ENCODE data around the gene FBXL13.
"Not testable (repeated sequence)": the region's sequence is repeated elsewhere in the genome, so short reads cannot be mapped to it uniquely, and the experiment has no call there.

FBXL13 gene

GRCh38 chr7:102823390-102824119 lies 251.0 kb downstream of the FBXL13 start:
- no peak for DNase-seq (ENCODE audit: low read depth in 2 of 3, low spot score in 2 of 3)

DNA sequence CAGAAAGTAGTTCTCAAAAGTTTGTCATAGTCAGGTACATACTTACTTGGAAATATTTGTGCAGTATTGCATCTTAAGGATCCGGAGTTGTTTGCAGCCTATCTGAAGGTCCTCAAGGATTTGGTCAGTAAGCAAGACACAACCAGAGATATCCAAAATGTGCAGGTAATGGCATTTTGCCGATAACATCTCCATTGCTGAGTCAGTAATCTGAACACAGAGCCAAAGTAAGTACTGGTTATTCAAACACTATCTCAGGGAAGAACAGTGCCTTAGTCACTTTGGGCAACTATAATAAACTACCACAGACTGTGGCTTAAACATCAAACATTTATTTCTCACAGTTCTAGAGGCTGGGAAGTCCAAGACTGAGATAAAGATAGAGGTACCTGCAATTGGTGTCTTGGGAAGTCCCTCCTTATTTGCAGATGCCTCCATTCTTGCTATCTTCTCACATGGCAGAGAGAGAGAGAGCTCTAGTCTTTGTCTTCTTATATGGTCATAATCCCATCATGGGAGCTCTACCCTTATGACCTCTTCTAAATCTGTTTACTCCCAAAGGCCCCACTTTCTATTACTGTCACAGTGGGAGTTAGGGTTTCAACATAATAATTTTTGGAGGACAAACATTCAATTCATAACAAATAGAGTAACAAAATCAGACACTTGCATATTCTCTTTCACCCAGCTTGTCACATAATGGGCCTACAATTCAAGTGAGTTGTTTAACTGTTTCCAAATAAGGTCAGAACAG lies 252.4 kb downstream of the FBXL13 start:
- no peak for DNase-seq (ENCODE audit: low read depth in 2 of 3, low spot score in 2 of 3)

DNA sequence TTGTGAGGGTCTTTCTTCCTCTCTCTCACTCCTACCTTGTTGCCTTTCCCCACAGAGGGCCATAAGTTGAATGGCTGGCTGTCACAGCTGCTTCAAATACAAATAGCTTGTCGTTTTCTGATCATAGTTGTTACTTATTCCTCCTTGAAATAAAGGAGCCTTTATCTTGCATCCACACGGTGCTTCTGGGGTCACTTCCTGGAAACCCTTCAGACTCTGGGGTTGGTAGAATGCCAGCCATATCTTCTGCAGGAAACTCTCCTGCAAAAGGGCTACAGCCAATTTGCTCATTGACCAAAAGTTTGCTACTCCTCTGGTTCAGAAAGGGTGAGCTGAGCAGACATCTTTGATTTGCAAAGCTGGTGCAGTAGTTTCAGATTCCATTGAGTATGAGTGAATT lies 255.4 kb downstream of the FBXL13 start:
- no peak for DNase-seq (ENCODE audit: low read depth in 2 of 3, low spot score in 2 of 3)

DNA sequence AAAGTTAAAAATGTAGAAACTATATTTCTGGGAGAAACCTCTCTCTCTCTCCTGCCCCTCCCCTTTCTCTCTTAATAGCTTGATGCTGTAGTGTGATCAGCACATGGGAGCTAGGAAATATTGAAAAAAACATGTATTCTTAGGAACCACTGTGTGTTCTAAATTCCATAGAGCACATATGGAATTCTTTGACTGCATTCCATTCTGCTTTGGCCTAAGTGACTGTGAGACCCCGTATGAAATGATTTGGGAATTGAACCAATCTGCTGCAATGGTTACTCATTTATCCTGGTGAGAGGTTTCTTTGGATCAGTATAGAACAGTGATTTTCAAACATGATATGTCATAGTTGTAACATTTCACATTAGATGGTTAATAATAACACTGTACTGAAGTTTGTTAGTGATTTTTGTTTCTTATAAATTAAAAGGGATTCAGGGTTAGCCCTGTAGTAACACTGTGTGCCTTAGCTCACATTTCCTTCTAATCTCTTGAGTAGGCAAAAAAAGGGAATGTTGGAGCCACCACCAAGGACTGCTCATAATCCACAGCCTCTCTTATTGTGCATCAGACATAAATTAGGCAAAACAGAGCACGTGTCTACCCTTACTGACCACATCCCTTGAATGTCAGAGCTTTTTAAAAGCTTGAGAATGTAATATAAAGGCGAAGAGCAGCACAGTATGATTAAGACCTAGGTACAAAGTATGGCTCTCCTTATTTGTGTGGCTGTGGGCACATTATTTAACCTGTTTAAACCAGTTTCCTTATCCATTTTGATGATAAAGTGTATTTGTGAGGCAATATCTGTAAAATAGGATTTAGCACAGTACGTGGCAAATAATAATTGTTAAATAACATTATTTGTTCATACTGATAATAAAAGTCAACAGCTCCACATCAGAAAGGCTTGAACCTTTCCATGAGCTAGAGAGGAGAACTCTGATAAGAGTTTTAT lies 256.7 kb downstream of the FBXL13 start:
- DNase-seq (ENCODE audit: low read depth in 2 of 3, low spot score in 2 of 3): no peak

DNA sequence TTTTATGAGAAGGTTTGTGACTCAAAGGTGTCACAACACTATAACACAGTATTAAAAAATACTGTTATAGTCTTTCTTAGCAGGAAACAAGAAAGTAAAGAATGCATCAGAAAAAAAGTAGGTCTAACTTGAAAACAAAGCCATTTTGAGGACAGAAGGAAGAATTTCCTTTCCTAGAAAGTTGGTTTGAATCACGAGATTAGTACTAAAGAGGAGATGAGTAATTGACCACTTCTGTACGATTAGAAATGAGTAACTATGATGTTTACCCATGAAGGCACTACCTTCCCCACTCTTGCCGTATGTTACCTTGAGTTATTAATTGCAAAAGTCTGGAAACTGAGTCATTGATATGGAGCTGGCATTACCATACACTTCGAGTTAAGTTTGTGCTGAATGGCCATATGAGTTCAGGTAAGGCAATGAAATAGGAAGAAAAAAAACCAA lies 260.5 kb downstream of the FBXL13 start:
- DNase-seq (ENCODE audit: low read depth in 2 of 3, low spot score in 2 of 3): no peak

- no peak for DNase-seq (ENCODE audit: low read depth in 2 of 3, low spot score in 2 of 3)
Measured at GRCh38 chr7:102813191-102814024, 261.2 kb downstream of the FBXL13 start.

GRCh38 chr7:102811942-102812678 lies 262.5 kb downstream of the FBXL13 start:
- no peak for DNase-seq (ENCODE audit: low read depth in 2 of 3, low spot score in 2 of 3)

- no peak for DNase-seq (ENCODE audit: low read depth in 2 of 3, low spot score in 2 of 3)
Measured at GRCh38 chr7:102810916-102811315, 263.7 kb downstream of the FBXL13 start.

GRCh38 chr7:102806613-102807012 lies 268.0 kb downstream of the FBXL13 start:
- DNase-seq (ENCODE audit: low read depth in 2 of 3, low spot score in 2 of 3): no peak

GRCh38 chr7:102795987-102796595 lies 278.5 kb downstream of the FBXL13 start:
- not testable (repeated sequence) for DNase-seq (ENCODE audit: low read depth in 2 of 3, low spot score in 2 of 3)

GRCh38 chr7:102794567-102794966 lies 280.0 kb downstream of the FBXL13 start:
- DNase-seq (ENCODE audit: low read depth in 2 of 3, low spot score in 2 of 3): not testable (repeated sequence)

DNA sequence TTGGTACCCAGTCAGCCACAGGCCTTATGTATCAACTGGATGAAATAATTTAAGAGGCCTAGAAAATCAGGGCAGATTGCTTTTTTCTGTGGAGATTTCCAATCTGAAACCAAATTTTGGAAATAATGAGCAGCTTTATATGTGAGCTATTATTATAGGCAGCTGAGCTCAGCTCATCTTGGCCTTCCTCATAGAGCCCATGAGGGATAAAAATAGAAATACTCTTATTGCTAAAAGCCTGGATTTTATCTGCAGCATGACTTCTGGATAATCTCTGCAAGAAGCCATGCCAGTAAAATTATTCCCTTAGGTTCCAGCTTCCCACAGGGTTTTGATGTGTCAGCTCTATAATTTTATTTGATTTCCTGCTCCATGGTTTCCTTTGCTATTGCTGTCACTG lies 282.8 kb downstream of the FBXL13 start:
- not testable (repeated sequence) for DNase-seq (ENCODE audit: low read depth in 2 of 3, low spot score in 2 of 3)

DNA sequence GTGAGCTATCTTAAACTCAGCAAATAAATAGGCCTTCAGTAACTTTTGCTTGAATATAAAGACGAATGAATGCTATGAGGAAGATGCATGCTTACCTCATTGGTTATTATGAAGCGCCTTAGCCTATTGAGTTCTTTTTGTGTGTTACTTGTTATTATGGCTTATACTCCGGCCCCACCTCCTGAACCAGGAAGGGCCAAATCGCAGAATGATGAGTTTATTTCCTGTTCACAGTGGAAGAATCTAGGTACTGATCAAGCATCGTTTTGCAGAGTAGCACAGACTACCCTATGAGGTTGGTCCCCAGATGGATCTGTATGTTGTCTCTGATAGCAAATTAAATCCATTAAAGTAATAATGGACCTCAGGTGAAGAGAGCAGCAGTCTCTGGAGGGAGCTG lies 283.2 kb downstream of the FBXL13 start:
- not testable (repeated sequence) for DNase-seq (ENCODE audit: low read depth in 2 of 3, low spot score in 2 of 3)

- not testable (repeated sequence) for DNase-seq (ENCODE audit: low read depth in 2 of 3, low spot score in 2 of 3)
Measured at GRCh38 chr7:102790364-102791100, 284.1 kb downstream of the FBXL13 start.

GRCh38 chr7:102788770-102789169 lies 285.8 kb downstream of the FBXL13 start:
- not testable (repeated sequence) for DNase-seq (ENCODE audit: low read depth in 2 of 3, low spot score in 2 of 3)

- DNase-seq (ENCODE audit: low read depth in 2 of 3, low spot score in 2 of 3): not testable (repeated sequence)
Measured at GRCh38 chr7:102780926-102781325, 293.7 kb downstream of the FBXL13 start.

- DNase-seq (ENCODE audit: low read depth in 2 of 3, low spot score in 2 of 3): not testable (repeated sequence)
Measured at GRCh38 chr7:102778663-102779062, 295.9 kb downstream of the FBXL13 start.

- DNase-seq (ENCODE audit: low read depth in 2 of 3, low spot score in 2 of 3): not testable (repeated sequence)
Measured at GRCh38 chr7:102776217-102776616, 298.4 kb downstream of the FBXL13 start.
